Stimulated activated effector memory CD8-positive, alpha-beta T cell treated with anti-CD3 and anti-CD28 coated beads, Interleukin-12 subunit alpha, Interleukin-12 subunit beta, amount 100 ng/mL, for 72 hours (primary cell): ENCODE data around the gene PTPRA.
A peak's percentile ranks its signal among the peaks of the same experiment; 100 is the strongest.

Experiments
- ATAC-seq: fragments of 150-1000 bp; cut with Tn5 transposase; 2 replicates; pipeline ENCODE4 v1.10.0; 2021
- DNase-seq, 2 donors: peaks; one replicate each; pipeline ENCODE4 v3.0.0; 2021 to 2022; ENCODE audit warnings: low spot score in 2 of 2
- H3K27ac Mint-ChIP-seq: one replicate; pipeline ENCODE4 v1.8.0; 2022; ENCODE audit warnings: mild to moderate bottlenecking, mixed read lengths
- H3K36me3 Mint-ChIP-seq: one replicate; pipeline ENCODE4 v1.8.0; 2022; ENCODE audit warnings: mild to moderate bottlenecking, mixed read lengths
- H3K4me1 Mint-ChIP-seq: one replicate; pipeline ENCODE4 v1.8.0; 2022; ENCODE audit warnings: mixed read lengths
- H3K4me3 Mint-ChIP-seq: one replicate; pipeline ENCODE4 v1.8.0; 2022; ENCODE audit warnings: mild to moderate bottlenecking, mixed read lengths
- H3K9me3 Mint-ChIP-seq: one replicate; pipeline ENCODE4 v1.8.0; 2022; ENCODE audit warnings: mixed read lengths

PTPRA gene

GRCh38 chr20:2973574-2973973 is 100.3 kb downstream of the PTPRA start:
- Mint-ChIP-seq H3K4me1 (peaks cover 11% of the 10 kb centered on the region), H3K9me3 (no peaks in the 10 kb centered on the region), H3K4me3 (no peak overlapping the region), H3K27ac (no peak overlapping the region), H3K36me3 (peaks cover 45% of the 10 kb centered on the region)
- DNase-seq (peak in 1 of 2 donors; percentile 23), ATAC-seq (no peak)

GRCh38 chr20:2978519-2978918 is 105.2 kb downstream of the PTPRA start:
- H3K9me3 Mint-ChIP-seq: no peaks in the 10 kb centered on the region
- peaks cover 19% of the 10 kb centered on the region for H3K36me3 Mint-ChIP-seq
- peaks cover 17% of the 10 kb centered on the region for H3K4me1 Mint-ChIP-seq
- DNase-seq (no peak), ATAC-seq (no peak)
- H3K27ac Mint-ChIP-seq: no peak overlapping the region
- H3K4me3 Mint-ChIP-seq: no peak overlapping the region

GRCh38 chr20:2981646-2982045 is 108.4 kb downstream of the PTPRA start:
- Mint-ChIP-seq H3K4me1 (peaks cover 17% of the 10 kb centered on the region), H3K4me3 (no peak overlapping the region), H3K9me3 (no peaks in the 10 kb centered on the region), H3K27ac (no peak overlapping the region), H3K36me3 (peaks cover 14% of the 10 kb centered on the region)
- DNase-seq: no peak
- no peak for ATAC-seq

DNA sequence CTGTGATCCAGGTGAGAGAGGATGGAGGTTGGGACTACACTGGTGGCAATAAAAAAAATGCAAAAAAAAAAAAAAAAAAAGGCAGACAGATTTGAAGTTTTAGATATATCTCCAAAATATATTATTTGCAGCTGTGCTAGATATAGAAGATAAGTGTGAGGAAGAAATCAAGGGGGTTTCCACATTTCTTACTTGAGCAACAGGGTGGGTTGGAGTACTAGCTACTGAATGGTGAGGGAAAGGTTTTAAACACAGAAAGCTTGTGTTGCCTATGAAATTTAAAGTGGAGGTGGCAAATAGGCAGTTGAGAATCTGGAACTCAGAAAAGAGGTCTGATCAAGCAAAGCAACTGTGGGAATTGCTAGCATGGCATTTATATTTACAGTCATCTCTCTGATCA is 110.2 kb downstream of the PTPRA start:
- DNase-seq (no peak), ATAC-seq (peak; percentile 6)
- no peak overlapping the region for H3K27ac Mint-ChIP-seq
- H3K9me3 Mint-ChIP-seq: no peaks in the 10 kb centered on the region
- peaks cover 10% of the 10 kb centered on the region for H3K4me1 Mint-ChIP-seq
- H3K4me3 Mint-ChIP-seq: no peak overlapping the region
- H3K36me3 Mint-ChIP-seq: peaks cover 25% of the 10 kb centered on the region

GRCh38 chr20:2984028-2984501 is 110.8 kb downstream of the PTPRA start:
- Mint-ChIP-seq H3K36me3 (peaks cover 30% of the 10 kb centered on the region), H3K4me1 (peaks cover 15% of the 10 kb centered on the region), H3K27ac (no peak overlapping the region), H3K4me3 (no peak overlapping the region), H3K9me3 (no peaks in the 10 kb centered on the region)
- ATAC-seq (peak; percentile 87), DNase-seq (peak; percentile 10 to 60)

DNA sequence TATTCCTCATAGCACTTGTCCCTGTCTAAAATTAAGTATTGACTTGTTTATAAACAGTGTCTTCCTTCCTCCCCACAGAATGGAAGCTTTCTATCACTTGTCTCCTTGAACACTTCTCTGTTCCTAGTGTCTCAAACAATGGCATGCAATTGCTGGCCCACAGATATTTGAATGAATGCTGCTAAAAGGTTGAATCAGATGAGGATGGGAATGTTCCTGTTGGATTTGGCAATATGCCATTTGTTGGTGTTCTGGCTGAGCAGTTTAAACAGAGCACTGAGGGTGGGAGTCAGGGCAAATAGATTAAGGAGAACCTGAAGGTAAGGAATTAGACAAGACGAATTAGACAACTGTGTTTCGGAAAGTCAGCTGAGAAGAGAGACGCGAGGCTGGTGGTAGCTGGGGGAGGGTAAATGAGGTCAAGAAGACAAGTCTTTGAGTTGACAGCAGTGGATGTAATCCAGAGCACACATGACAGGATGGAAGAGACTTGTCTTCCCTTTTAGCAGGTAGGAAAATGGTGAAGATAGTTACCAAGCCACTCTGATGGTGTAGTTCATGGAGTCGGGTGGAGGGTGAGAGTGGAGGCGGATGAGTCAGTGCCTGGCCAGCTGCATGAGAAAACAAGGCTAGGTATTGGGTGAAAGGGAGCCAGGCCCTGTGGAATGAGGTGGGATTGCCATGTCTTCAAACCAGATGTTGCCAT is 111.8 kb downstream of the PTPRA start:
- H3K9me3 Mint-ChIP-seq: no peaks in the 10 kb centered on the region
- H3K36me3 Mint-ChIP-seq: peaks cover 41% of the 10 kb centered on the region
- no peak overlapping the region for H3K27ac Mint-ChIP-seq
- H3K4me1 Mint-ChIP-seq: peaks cover 18% of the 10 kb centered on the region
- ATAC-seq: no peak
- no peak overlapping the region for H3K4me3 Mint-ChIP-seq
- DNase-seq: no peak

DNA sequence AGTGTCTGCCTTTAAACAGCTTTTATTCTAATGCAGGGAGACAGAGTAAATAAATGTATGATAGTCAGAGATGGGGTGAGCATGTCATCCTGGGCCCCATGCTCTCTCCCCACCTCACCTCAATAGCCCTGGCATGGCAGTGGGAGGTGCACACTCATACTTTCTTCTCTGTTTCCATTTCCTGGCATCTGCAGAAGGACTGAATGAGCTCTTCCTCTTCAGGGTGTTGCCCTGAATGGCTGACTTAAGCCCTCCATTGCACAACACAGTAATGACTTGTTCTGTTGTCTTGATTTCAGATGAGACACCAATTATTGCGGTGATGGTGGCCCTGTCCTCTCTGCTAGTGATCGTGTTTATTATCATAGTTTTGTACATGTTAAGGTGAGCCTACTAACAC is 113.2 kb downstream of the PTPRA start:
- Mint-ChIP-seq H3K36me3 (peaks cover 54% of the 10 kb centered on the region), H3K4me1 (peaks cover 18% of the 10 kb centered on the region), H3K9me3 (no peaks in the 10 kb centered on the region), H3K27ac (no peak overlapping the region), H3K4me3 (no peak overlapping the region)
- peak; percentile 13 to 65 for DNase-seq
- ATAC-seq: peak; percentile 88

DNA sequence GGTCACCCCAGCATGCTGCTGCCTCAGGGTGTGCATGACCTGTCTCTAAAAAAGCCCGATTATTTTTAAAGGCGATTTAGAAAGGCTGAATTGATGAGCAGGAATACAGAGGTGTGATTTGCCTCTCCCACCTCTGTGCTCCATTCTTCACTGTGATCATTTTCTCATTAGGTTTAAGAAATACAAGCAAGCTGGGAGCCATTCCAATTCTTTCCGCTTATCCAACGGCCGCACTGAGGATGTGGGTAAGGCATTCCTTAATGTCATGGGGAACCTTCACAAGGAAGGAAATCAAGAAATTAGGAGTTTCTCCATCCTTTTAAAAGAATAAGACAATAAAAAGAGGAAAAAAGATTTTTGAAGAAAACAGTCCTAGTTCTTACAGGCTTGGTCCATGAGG is 114.6 kb downstream of the PTPRA start:
- no peak for ATAC-seq
- H3K4me3 Mint-ChIP-seq: no peak overlapping the region
- no peaks in the 10 kb centered on the region for H3K9me3 Mint-ChIP-seq
- DNase-seq: no peak
- peaks cover 67% of the 10 kb centered on the region for H3K36me3 Mint-ChIP-seq
- no peak overlapping the region for H3K27ac Mint-ChIP-seq
- peaks cover 22% of the 10 kb centered on the region for H3K4me1 Mint-ChIP-seq

DNA sequence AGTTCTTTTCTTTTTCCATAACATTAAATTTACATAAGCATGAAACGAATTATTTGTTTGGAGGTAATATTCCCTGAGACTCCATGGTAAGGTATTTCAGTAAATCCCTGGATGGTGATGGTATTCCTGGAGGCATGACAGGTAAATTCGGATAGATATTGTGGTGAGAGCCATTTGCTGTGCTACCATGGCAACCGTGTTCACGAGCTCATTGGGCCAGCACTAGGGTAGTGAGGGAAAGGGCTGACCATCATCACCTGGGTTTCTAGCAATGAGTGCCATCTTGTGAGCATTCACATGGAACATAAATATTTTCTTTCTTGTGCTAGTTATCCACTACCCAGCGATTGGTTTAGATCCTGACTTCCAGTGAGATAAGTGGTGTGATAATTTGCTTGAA is 118.3 kb downstream of the PTPRA start:
- no peak for ATAC-seq
- Mint-ChIP-seq H3K9me3 (no peaks in the 10 kb centered on the region), H3K36me3 (peaks cover 88% of the 10 kb centered on the region), H3K4me1 (peaks cover 24% of the 10 kb centered on the region), H3K4me3 (no peak overlapping the region), H3K27ac (no peak overlapping the region)
- DNase-seq: no peak

DNA sequence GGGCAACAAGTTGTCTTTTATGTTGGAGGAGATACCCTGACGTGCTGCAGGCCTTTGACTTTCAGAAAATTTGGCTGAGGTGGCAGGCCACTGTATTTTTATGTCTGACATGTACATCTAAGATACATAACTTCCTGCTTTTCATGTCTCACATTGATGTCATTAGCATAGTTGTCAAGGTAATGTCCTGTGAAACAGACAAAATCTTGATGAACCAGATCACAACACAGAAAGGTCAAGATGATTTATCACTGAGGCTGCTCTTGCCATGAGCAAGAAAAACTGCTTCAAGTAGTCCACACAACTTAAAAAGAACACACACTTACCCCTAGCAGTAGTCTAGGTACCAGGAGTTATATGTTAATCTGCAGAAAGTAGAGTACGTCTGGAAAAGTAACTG is 120.0 kb downstream of the PTPRA start:
- ATAC-seq (no peak), DNase-seq (no peak)
- Mint-ChIP-seq H3K27ac (peak overlapping the region; percentile 65), H3K4me1 (peaks cover 23% of the 10 kb centered on the region), H3K36me3 (peaks cover 86% of the 10 kb centered on the region), H3K4me3 (no peak overlapping the region), H3K9me3 (no peaks in the 10 kb centered on the region)

DNA sequence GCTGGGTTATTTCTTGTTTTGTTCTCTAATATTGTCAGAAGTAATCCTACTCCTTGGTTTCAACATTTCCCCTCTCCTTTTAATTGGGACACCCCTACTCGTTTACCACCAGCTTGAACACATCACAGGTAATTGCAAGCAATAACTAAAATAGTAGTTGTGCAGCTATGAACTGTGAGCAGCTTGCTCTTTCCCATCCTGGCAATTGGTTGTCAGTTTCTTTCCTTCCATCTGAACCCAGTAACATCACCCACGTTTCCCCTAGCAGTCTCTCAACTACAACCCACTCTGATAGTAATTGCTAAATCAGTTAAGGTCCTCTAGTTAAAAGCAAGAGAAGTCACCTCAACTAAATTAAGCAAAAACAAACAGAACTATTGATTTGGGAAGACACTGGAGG is 122.5 kb downstream of the PTPRA start:
- Mint-ChIP-seq H3K36me3 (peaks cover 81% of the 10 kb centered on the region), H3K27ac (no peak overlapping the region), H3K4me1 (peaks cover 6% of the 10 kb centered on the region), H3K4me3 (no peak overlapping the region), H3K9me3 (no peaks in the 10 kb centered on the region)
- ATAC-seq (no peak), DNase-seq (no peak)

- ATAC-seq: no peak
- Mint-ChIP-seq H3K27ac (peak overlapping the region; percentile 43), H3K4me3 (no peak overlapping the region), H3K36me3 (peaks cover 57% of the 10 kb centered on the region), H3K9me3 (no peaks in the 10 kb centered on the region), H3K4me1 (no peaks in the 10 kb centered on the region)
- no peak for DNase-seq
Measured at GRCh38 chr20:2998728-2999127, 125.4 kb downstream of the PTPRA start.

DNA sequence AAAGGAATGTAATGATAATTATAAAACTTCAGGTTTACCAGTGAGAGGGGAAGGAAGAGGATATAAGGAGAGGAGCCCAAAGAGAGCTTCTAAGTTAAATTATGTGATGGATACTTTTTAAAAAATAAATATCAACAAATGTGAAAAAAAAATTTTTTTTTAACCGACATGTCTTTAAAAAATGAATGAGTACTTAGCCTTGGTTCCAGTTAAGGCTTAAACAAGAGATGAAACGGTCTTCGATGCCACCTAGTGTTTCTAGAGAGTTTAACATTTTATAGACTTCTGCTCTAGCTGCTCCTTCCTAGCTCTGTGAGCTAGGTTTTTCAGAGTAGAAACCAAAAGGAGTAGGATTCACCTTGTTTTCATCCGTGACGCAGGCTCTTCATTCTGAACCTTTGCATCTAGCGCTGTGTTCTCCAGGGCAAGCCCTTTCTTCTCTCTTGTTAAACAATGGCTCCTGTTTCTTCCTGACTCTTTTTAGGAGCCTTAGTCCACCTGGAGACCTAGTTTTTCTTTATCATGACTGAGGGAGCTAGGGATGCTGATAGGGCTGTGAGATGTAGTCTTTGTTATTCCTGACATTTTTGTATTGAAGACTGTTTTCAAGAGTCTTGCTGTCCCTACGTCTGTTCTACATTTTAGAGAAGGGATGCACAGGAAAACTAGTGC is 127.7 kb downstream of the PTPRA start:
- ATAC-seq: peak; percentile 79

DNA sequence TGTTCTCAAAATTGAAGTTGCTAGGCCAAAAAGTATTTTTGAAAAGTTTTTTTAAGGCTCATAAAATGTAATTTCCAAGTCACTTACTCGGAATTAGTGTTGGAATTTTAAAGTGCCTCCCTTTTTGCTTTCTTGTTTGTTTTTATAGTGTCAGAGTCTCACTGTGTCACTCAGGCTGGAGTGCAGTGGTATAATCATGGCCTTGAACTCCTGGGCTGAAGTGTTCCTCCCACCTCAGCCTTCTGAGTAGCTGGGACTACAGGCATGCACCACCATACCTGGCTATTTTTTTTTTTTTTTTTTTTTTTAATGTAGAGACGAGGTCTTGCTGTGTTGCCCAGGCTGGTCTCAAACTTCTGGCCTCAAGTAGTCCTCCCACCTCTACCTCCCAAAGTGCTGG is 130.1 kb downstream of the PTPRA start:
- no peak for ATAC-seq
- peaks cover 58% of the 10 kb centered on the region for H3K36me3 Mint-ChIP-seq

More for the DNA sequence above, 127.7 kb downstream of the PTPRA start:
- no peak overlapping the region for H3K4me3 Mint-ChIP-seq
- no peaks in the 10 kb centered on the region for H3K4me1 Mint-ChIP-seq
- no peak for DNase-seq
- H3K36me3 Mint-ChIP-seq: peaks cover 57% of the 10 kb centered on the region
- H3K9me3 Mint-ChIP-seq: no peaks in the 10 kb centered on the region
- H3K27ac Mint-ChIP-seq: peak overlapping the region; percentile 32

GRCh38 chr20:3010985-3011723 is 137.9 kb downstream of the PTPRA start:
- H3K4me3 Mint-ChIP-seq: no peak overlapping the region
- peaks cover 86% of the 10 kb centered on the region for H3K36me3 Mint-ChIP-seq
- ATAC-seq: peak; percentile 77
- peak overlapping the region; percentile 91 for H3K27ac Mint-ChIP-seq
- DNase-seq: no peak
- H3K9me3 Mint-ChIP-seq: no peaks in the 10 kb centered on the region
- peaks cover 47% of the 10 kb centered on the region for H3K4me1 Mint-ChIP-seq

More for the DNA sequence above, 130.1 kb downstream of the PTPRA start:
- H3K4me3 Mint-ChIP-seq: no peak overlapping the region
- no peaks in the 10 kb centered on the region for H3K4me1 Mint-ChIP-seq
- H3K27ac Mint-ChIP-seq: no peak overlapping the region
- no peaks in the 10 kb centered on the region for H3K9me3 Mint-ChIP-seq
- no peak for DNase-seq
